GM04504 (cell line): ENCODE results near the gene PABPC3.

ENCODE experiments used
- DNase-seq: peaks from one replicate; pipeline ENCODE4 v3.0.0-alpha.2; 2012; ENCODE audit warnings: low read depth

PABPC3 gene

GRCh38 chr13:25095851-25096453 is at the start of gene PABPC3:
PABPC3 (plus strand) TSS chr13:25096136; CDS start chr13:25096199, 63 bp downstream.
- DNase-seq, result no peak

GRCh38 chr13:25046274-25046984 is 49.5 kb upstream of the PABPC3 start:
- DNase-seq, result no peak

- peak; percentile 11 for DNase-seq
These were observed 48.9 kb upstream of the PABPC3 start for GRCh38 chr13:25046985-25047511.

GRCh38 chr13:25051065-25051464 is 44.9 kb upstream of the PABPC3 start:
- no peak for DNase-seq

- DNase-seq, result no peak
These were observed 36.8 kb upstream of the PABPC3 start for GRCh38 chr13:25059166-25059565.

GRCh38 chr13:25059958-25060357 is 36.0 kb upstream of the PABPC3 start:
- no peak for DNase-seq

GRCh38 chr13:25062479-25062878 is 33.5 kb upstream of the PABPC3 start:
- DNase-seq, result no peak

- no peak for DNase-seq
These were observed 31.5 kb upstream of the PABPC3 start for GRCh38 chr13:25064396-25064795.

GRCh38 chr13:25065974-25066770 is 29.8 kb upstream of the PABPC3 start:
- DNase-seq, result no peak

- DNase-seq, result no peak
These were observed 28.9 kb upstream of the PABPC3 start for GRCh38 chr13:25067064-25067463.

- DNase-seq, result no peak
These were observed 27.1 kb upstream of the PABPC3 start for GRCh38 chr13:25068810-25069209.

GRCh38 chr13:25069236-25069635 is 26.7 kb upstream of the PABPC3 start:
- DNase-seq, result no peak

- no peak for DNase-seq
These were observed 26.0 kb upstream of the PABPC3 start for GRCh38 chr13:25069911-25070310.

- no peak for DNase-seq
These were observed 15.2 kb upstream of the PABPC3 start for GRCh38 chr13:25080773-25081172.

GRCh38 chr13:25084096-25084495 is 11.8 kb upstream of the PABPC3 start:
- no peak for DNase-seq

- DNase-seq, result peak; percentile 8
These were observed 10.7 kb upstream of the PABPC3 start for GRCh38 chr13:25085125-25085742.

- no peak for DNase-seq
These were observed 7.2 kb upstream of the PABPC3 start for GRCh38 chr13:25088562-25089221.

- DNase-seq, result no peak
These were observed 1.5 kb downstream of the PABPC3 start for GRCh38 chr13:25097426-25097825.

GRCh38 chr13:25103711-25104110 is 7.8 kb downstream of the PABPC3 start:
- no peak for DNase-seq

GRCh38 chr13:25109341-25109740 is 13.4 kb downstream of the PABPC3 start:
- DNase-seq, result no peak

GRCh38 chr13:25110956-25111584 is 15.1 kb downstream of the PABPC3 start:
- no peak for DNase-seq
